HCT116 (cell line): Measurements from ENCODE around the gene WDR90. TPM values are rescaled to one million over a fixed set of nuclear protein-coding genes. Genes with fewer than 3 reads are reported as not detected.

Source experiments
- ATAC-seq: fragments of 200-7000 bp; cut with Tn5 transposase; 2 replicates; pipeline ENCODE4 v1.9.1; 2020; ENCODE audit warnings: mild to moderate bottlenecking, moderate library complexity
- BruUV-seq: library from RNA; stranded (reverse); fragments of 400-500 nt; replicated peaks from 2 replicates; lab custom pipeline; 2021; lab: Mats Ljungman, UMichigan
- CTCF ChIA-PET: fragments of 300-600 bp; sonication (Branson Sonifier 250); formaldehyde crosslinking; loops from one replicate; lab custom pipeline; 2021; ENCODE audit warnings: antibody characterized with exemption; lab: Charles Lee
- POLR2A ChIA-PET: fragments of 300-600, 350-600 bp; sonication (Branson Sonifier 250); formaldehyde crosslinking; loops from one replicate; lab custom pipeline; 2021; ENCODE audit warnings: antibody characterized with exemption; lab: Charles Lee
- RAD21 ChIA-PET, 2 experiments: fragments of 300-600 bp; sonication (Branson Sonifier 250); formaldehyde crosslinking; loops; one replicate each; lab custom pipeline; 2023; ENCODE audit warnings: low total read pairs in 2 of 2; ENCODE audit not compliant: uncharacterized antibody in 2 of 2, unreplicated experiment in 2 of 2, low non-redundant PET in 1 of 2; lab: Charles Lee
- DNase-seq: peaks from one replicate; pipeline ENCODE4 v3.0.0-alpha.2; 2010; ENCODE audit warnings: low read depth, low spot score
- H2AFZ ChIP-seq: fragments of 200-600 bp; shearing (Covaris generic), sonication (generic); 2 replicates; pipeline ENCODE4 v1.6.1; 2017; ENCODE audit warnings: low read depth, mixed run types, mixed read lengths, antibody characterized with exemption, low read length; ENCODE audit not compliant: poor library complexity, severe bottlenecking
- H3K27ac ChIP-seq: 2 replicates; pipeline ENCODE4 v1.5.1; 2012; ENCODE audit warnings: low read depth, low read length
- H3K27me3 ChIP-seq: fragments of 200-600 bp; sonication (generic); 2 replicates; pipeline ENCODE4 v1.6.1; 2016; ENCODE audit warnings: mixed run types, low read length, mixed read lengths; ENCODE audit not compliant: insufficient read depth
- H3K36me3 ChIP-seq, 2 experiments: fragments of 200-500 bp in 1 of 2; fragments of 200-600 bp in 1 of 2; sonication (Bioruptor generic) in 1 of 2; sonication (generic) in 1 of 2; 2 replicates each; pipeline versions ENCODE4 v1.5.1 to v1.6.1; 2014 to 2016; ENCODE audit warnings: low read length in 2 of 2, inconsistent platforms in 1 of 2, mixed read lengths in 1 of 2, mixed run types in 1 of 2; ENCODE audit not compliant: insufficient read depth in 2 of 2, control insufficient read depth in 1 of 2
- H3K4me1 ChIP-seq, 2 experiments: fragments of 200-600 bp in 1 of 2; sonication (generic) in 1 of 2; 2 replicates each; pipeline versions ENCODE4 v1.5.1 to v1.6.1; 2012 to 2017; ENCODE audit warnings: low read length in 2 of 2, inconsistent platforms in 1 of 2, mild to moderate bottlenecking in 1 of 2, mixed read lengths in 1 of 2, mixed run types in 1 of 2, moderate library complexity in 1 of 2; ENCODE audit not compliant: insufficient read depth in 2 of 2, control insufficient read depth in 1 of 2
- H3K4me2 ChIP-seq: fragments of 200-600 bp; sonication (generic); 2 replicates; pipeline ENCODE4 v1.6.1; 2017; ENCODE audit warnings: mixed run types, low read length, mixed read lengths
- H3K4me3 ChIP-seq, 2 experiments: fragments of 200-600 bp in 1 of 2; sonication (generic) in 1 of 2; replicated peaks in 1 of 2; 2 replicates each; pipeline ENCODE4 v1.5.1; 2011 to 2016; ENCODE audit warnings: low read length in 2 of 2, control low read depth in 1 of 2, low read depth in 1 of 2, mild to moderate bottlenecking in 1 of 2, mixed read lengths in 1 of 2, mixed run types in 1 of 2
- H3K79me2 ChIP-seq: fragments of 200-600 bp; sonication (generic); 2 replicates; pipeline ENCODE4 v1.6.1; 2017; ENCODE audit warnings: mild to moderate bottlenecking, mixed run types, low read length, moderate library complexity, mixed read lengths; ENCODE audit not compliant: insufficient read depth
- H3K9ac ChIP-seq: fragments of 200-600 bp; sonication (generic); 2 replicates; pipeline ENCODE4 v1.6.1; 2016; ENCODE audit warnings: low read length, mixed read lengths
- H3K9me2 ChIP-seq: fragments of 200-600 bp; sonication (generic), shearing (Covaris generic); 2 replicates; pipeline ENCODE4 v1.6.1; 2017; ENCODE audit warnings: mixed run types, mild to moderate bottlenecking, moderate library complexity; ENCODE audit not compliant: insufficient read depth
- H3K9me3 ChIP-seq, 2 experiments: fragments of 200-500 bp in 1 of 2; fragments of 200-600 bp in 1 of 2; sonication (Bioruptor generic) in 1 of 2; sonication (generic) in 1 of 2; 2 replicates each; pipeline ENCODE4 v1.6.1; 2014 to 2017; ENCODE audit warnings: low read length in 2 of 2, mixed read lengths in 2 of 2, inconsistent platforms in 1 of 2, low read depth in 1 of 2, mild to moderate bottlenecking in 1 of 2, mixed run types in 1 of 2, moderate library complexity in 1 of 2; ENCODE audit not compliant: control insufficient read depth in 1 of 2, insufficient read depth in 1 of 2
- H4K20me1 ChIP-seq: fragments of 200-600 bp; sonication (generic), shearing (Covaris generic); 2 replicates; pipeline ENCODE4 v1.6.1; 2017; ENCODE audit warnings: mixed run types, mild to moderate bottlenecking, moderate library complexity; ENCODE audit not compliant: insufficient read depth
- ATF3 ChIP-seq: IDR thresholded peaks from 2 replicates; pipeline ENCODE4 v1.6.1; 2012
- CBX3 ChIP-seq: IDR thresholded peaks from 2 replicates; pipeline ENCODE4 v1.6.1; 2012; ENCODE audit warnings: low read depth
- EZH2phosphoT487 ChIP-seq: fragments of 200-600 bp; IDR thresholded peaks from 2 replicates; pipeline ENCODE4 v1.6.1; 2018; ENCODE audit warnings: antibody characterized with exemption, borderline replicate concordance
- FOSL1 ChIP-seq: IDR thresholded peaks from 2 replicates; pipeline ENCODE4 v1.6.1; 2012; ENCODE audit warnings: low read depth
- JUND ChIP-seq: IDR thresholded peaks from 2 replicates; pipeline ENCODE4 v1.6.1; 2012
- POLR2AphosphoS5 ChIP-seq: IDR thresholded peaks from 2 replicates; pipeline ENCODE4 v1.6.1; 2011; ENCODE audit warnings: mild to moderate bottlenecking, low read depth, low read length, moderate library complexity
- RAD21 ChIP-seq: IDR thresholded peaks from 2 replicates; pipeline ENCODE4 v1.6.1; 2012; ENCODE audit warnings: low read depth, mild to moderate bottlenecking
- REST ChIP-seq: IDR thresholded peaks from 2 replicates; pipeline ENCODE4 v1.6.1; 2012; ENCODE audit warnings: low read depth
- SIN3A ChIP-seq: IDR thresholded peaks from 2 replicates; pipeline ENCODE4 v1.6.1; 2012; ENCODE audit warnings: low read depth
- SP1 ChIP-seq: IDR thresholded peaks from 2 replicates; pipeline ENCODE4 v1.6.1; 2012; ENCODE audit warnings: low read depth
- SRF ChIP-seq: IDR thresholded peaks from 2 replicates; pipeline ENCODE4 v1.6.1; 2012; ENCODE audit warnings: low read depth
- ZFX ChIP-seq: fragments of 450-650 bp; IDR thresholded peaks from 2 replicates; pipeline ENCODE4 v1.6.1; 2017
- ZNF274 ChIP-seq: fragments of 200-500 bp; sonication (Bioruptor generic); IDR thresholded peaks from 2 replicates; pipeline ENCODE4 v1.6.1; 2014; ENCODE audit warnings: mild to moderate bottlenecking, low read depth, low read length, inconsistent platforms
- intact Hi-C: fragments of 100-400 bp; cut with micrococcal nuclease; formaldehyde crosslinking; loops from 2 replicates; pipeline ENCODE4 v1.10.0; 2022
- total RNA-seq: library from RNA; stranded (reverse); gene quantifications from one replicate; pipeline ENCODE4 v1.2.1, GENCODE V29; 2021; ENCODE audit not compliant: unreplicated experiment
- TF ChIP-seq, protein P1 (sequence below), 3 experiments: fragments of 200-600 bp in 1 of 3; sonication (generic) in 1 of 3; IDR thresholded peaks in 2 of 3; conservative IDR thresholded peaks in 1 of 3; 2 replicates each; pipeline ENCODE4 v1.5.1; 2012 to 2017; ENCODE audit warnings: low read depth in 2 of 3, low read length in 2 of 3, antibody characterized with exemption in 1 of 3, borderline replicate concordance in 1 of 3, control low read depth in 1 of 3, mild to moderate bottlenecking in 1 of 3, mixed read lengths in 1 of 3, mixed run types in 1 of 3, moderate library complexity in 1 of 3; ENCODE audit not compliant: insufficient read depth in 1 of 3

Gene WDR90
- total RNA-seq, 1 experiment from 2014 or later, result 73.7 TPM

- Histone ChIP-seq H3K79me2 (peaks cover 17% of the 10 kb centered on the region), H3K4me2 (no peak overlapping the region), H3K4me3 (no peak overlapping the region)
- RAD21 ChIA-PET, result no interaction called here
- DNase-seq, result no peak
- POLR2A ChIA-PET, result no interaction called here
- no peak for ATAC-seq
- TF ChIP-seq CBX3 (no peak), SP1 (no peak), POLR2AphosphoS5 (no peak), EZH2phosphoT487 (no peak)
- TF ChIP-seq, all 23 proteins: peak for 0
- H3K27me3 ChIP-seq, result no peaks in the 10 kb centered on the region
- H3K27ac ChIP-seq, result no peak overlapping the region
- BruUV-seq, result no TSS peak
- no peak overlapping the region for H2AFZ ChIP-seq
- no peak overlapping the region for H3K9ac ChIP-seq
- CTCF ChIA-PET, result interaction anchor here (1.0 kb wide), 1 partner anchor 32 kb away, joined by 3 read pairs; the partner anchor contains the start of gene JMJD8
- peaks cover 5 to 18% of the 10 kb centered on the region in 2 experiments; a peak in 2 of 4 replicates for H3K4me1 ChIP-seq
- no peaks in the 10 kb centered on the region for H4K20me1 ChIP-seq
- no peaks in the 10 kb centered on the region for H3K9me3 ChIP-seq
- H3K36me3 ChIP-seq, result no peaks in the 10 kb centered on the region
- intact Hi-C loops, result no loop called here
- H3K9me2 ChIP-seq, result no peaks in the 10 kb centered on the region
Observed at GRCh38 chr16:652454-653305, 3.5 kb downstream of the WDR90 start.

GRCh38 chr16:654034-654433 lies 4.9 kb downstream of the WDR90 start:
- ChIA-PET POLR2A (no interaction called here), RAD21 (no interaction called here), CTCF (no interaction called here)
- Histone ChIP-seq H3K27ac (no peak overlapping the region), H3K27me3 (no peaks in the 10 kb centered on the region), H3K9me3 (no peaks in the 10 kb centered on the region), H3K4me3 (no peak overlapping the region), H3K4me1 (peaks cover 5 to 11% of the 10 kb centered on the region in 2 experiments; a peak in 2 of 4 replicates), H3K79me2 (peaks cover 17% of the 10 kb centered on the region), H2AFZ (no peak overlapping the region), H3K9ac (no peak overlapping the region), H3K36me3 (no peaks in the 10 kb centered on the region), H4K20me1 (no peaks in the 10 kb centered on the region), H3K9me2 (no peaks in the 10 kb centered on the region), H3K4me2 (no peak overlapping the region)
- intact Hi-C loops, result no loop called here
- no TSS peak for BruUV-seq
- no peak for ATAC-seq
- DNase-seq, result no peak
- TF ChIP-seq SRF (no peak), SIN3A (no peak), POLR2AphosphoS5 (no peak), FOSL1 (no peak), JUND (no peak), ZFX (no peak), RAD21 (no peak), REST (no peak), ZNF274 (no peak), CBX3 (no peak), ATF3 (no peak)
- TF ChIP-seq, protein P1, sequence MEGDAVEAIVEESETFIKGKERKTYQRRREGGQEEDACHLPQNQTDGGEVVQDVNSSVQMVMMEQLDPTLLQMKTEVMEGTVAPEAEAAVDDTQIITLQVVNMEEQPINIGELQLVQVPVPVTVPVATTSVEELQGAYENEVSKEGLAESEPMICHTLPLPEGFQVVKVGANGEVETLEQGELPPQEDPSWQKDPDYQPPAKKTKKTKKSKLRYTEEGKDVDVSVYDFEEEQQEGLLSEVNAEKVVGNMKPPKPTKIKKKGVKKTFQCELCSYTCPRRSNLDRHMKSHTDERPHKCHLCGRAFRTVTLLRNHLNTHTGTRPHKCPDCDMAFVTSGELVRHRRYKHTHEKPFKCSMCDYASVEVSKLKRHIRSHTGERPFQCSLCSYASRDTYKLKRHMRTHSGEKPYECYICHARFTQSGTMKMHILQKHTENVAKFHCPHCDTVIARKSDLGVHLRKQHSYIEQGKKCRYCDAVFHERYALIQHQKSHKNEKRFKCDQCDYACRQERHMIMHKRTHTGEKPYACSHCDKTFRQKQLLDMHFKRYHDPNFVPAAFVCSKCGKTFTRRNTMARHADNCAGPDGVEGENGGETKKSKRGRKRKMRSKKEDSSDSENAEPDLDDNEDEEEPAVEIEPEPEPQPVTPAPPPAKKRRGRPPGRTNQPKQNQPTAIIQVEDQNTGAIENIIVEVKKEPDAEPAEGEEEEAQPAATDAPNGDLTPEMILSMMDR (IDR thresholded peaks at IDR 0.05 in 2 of 3, conservative IDR thresholded peaks at IDR 0.05 in 1 of 3; ENCODE audit: borderline replicate concordance in 1 of 3, insufficient read depth in 1 of 3, low read depth in 2 of 3, low read length in 2 of 3), result no peak
